Measurements from ENCODE around the gene MLYCD. TPM values are rescaled to one million over a fixed set of nuclear protein-coding genes. Genes with fewer than 3 reads are reported as not detected.

Gene MLYCD
- total and polyA plus RNA-seq, 8 donors, result 3.4 to 6.6 (median 4.1) TPM

DNA sequence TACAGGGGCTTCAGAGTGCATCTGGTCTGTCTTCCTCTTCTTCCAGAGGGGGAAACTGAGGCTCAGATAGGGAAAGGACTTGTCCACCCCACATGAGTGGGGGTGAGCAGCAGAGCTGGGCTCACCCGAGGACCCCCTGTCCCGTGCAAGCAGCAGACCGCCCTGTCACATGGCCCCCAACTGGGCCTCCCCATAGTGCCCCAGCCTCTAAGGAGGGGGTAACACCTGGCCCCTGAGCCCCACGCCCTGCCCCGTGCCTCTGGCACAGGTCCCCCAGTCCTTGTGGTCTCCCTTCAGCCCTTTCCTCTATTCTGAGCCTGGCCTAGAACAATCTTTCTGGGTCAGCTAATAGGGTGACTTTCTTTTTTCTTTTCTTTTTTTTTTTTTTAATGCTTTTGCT is 62.7 kb downstream of the MLYCD start:
- intact Hi-C loops (cut with DNase I), result loop anchor here in 1 of 2 donors (10.0 kb wide), 1 partner anchor 223 kb away; the partner anchor contains the start of gene TAF1C
- no peak for ATAC-seq

DNA sequence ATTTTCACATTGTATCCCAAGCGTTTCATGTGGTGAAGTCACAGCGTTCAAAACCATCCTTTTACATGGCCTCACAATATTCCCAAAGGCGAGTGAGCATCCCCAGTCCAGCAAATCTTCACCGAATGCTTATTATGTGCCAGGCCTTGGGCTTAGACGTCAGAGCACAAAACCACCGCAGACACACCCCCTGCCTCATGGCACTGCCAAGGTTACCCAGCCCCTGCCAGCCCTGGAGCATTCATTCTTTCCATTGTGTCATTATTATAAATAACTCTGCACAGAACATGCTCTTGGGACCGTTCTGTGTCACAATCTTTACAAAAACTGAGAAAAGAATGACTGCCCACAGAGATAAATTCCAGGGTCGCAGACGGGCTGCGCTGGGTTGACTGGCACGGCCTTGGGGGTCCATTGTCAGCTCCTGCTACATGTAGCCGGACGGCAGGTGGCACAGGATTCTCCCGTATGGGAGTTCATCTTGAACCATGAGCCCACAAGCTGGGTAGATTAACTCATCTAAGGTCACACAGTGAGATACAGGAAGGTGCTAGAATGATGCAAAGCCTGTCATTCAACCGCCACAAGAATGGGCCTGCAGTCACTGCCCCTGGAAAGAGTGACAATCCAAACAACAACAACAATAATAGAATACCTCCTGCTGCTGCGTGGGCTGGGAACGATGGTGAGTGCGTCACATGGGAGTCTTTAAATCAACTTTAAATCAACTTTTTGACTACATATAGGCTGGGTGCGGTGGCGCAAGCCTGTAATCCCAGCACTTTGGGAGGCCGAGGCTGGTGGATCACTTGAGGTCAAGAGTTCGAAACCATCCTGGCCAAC is 64.6 kb downstream of the MLYCD start:
- intact Hi-C loops (cut with DNase I), result loop anchor here in 1 of 2 donors (10.0 kb wide), 1 partner anchor 221 kb away; the partner anchor contains the start of gene TAF1C
- Histone ChIP-seq H3K36me3 (peaks cover 0 to 73% of the 10 kb centered on the region in 2 donors), H3K27me3 (peaks cover 0 to 7% of the 10 kb centered on the region in 2 donors), H3K9me3 (no peaks in the 10 kb centered on the region), H3K27ac (no peak overlapping the region), H3K4me1 (peaks cover 0 to 6% of the 10 kb centered on the region in 2 donors), H3K4me3 (no peak overlapping the region)
- ATAC-seq (no peak), DNase-seq (peak in 1 of 4 donors; percentile 50)
- TF ChIP-seq, protein P1, sequence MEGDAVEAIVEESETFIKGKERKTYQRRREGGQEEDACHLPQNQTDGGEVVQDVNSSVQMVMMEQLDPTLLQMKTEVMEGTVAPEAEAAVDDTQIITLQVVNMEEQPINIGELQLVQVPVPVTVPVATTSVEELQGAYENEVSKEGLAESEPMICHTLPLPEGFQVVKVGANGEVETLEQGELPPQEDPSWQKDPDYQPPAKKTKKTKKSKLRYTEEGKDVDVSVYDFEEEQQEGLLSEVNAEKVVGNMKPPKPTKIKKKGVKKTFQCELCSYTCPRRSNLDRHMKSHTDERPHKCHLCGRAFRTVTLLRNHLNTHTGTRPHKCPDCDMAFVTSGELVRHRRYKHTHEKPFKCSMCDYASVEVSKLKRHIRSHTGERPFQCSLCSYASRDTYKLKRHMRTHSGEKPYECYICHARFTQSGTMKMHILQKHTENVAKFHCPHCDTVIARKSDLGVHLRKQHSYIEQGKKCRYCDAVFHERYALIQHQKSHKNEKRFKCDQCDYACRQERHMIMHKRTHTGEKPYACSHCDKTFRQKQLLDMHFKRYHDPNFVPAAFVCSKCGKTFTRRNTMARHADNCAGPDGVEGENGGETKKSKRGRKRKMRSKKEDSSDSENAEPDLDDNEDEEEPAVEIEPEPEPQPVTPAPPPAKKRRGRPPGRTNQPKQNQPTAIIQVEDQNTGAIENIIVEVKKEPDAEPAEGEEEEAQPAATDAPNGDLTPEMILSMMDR (IDR thresholded peaks at IDR 0.05), result no peak

More for the DNA sequence above, 62.7 kb downstream of the MLYCD start:
- H3K36me3 ChIP-seq, result peaks cover 0 to 84% of the 10 kb centered on the region in 2 donors
- DNase-seq, result peak in 1 of 4 donors; percentile 71
- H3K27me3 ChIP-seq, result no peaks in the 10 kb centered on the region
- TF ChIP-seq, protein P1 (IDR thresholded peaks at IDR 0.05), result no peak
- no peak overlapping the region for H3K4me3 ChIP-seq
- no peak overlapping the region for H3K27ac ChIP-seq
- H3K9me3 ChIP-seq, result no peaks in the 10 kb centered on the region
- H3K4me1 ChIP-seq, result peaks cover 0 to 4% of the 10 kb centered on the region in 2 donors

DNA sequence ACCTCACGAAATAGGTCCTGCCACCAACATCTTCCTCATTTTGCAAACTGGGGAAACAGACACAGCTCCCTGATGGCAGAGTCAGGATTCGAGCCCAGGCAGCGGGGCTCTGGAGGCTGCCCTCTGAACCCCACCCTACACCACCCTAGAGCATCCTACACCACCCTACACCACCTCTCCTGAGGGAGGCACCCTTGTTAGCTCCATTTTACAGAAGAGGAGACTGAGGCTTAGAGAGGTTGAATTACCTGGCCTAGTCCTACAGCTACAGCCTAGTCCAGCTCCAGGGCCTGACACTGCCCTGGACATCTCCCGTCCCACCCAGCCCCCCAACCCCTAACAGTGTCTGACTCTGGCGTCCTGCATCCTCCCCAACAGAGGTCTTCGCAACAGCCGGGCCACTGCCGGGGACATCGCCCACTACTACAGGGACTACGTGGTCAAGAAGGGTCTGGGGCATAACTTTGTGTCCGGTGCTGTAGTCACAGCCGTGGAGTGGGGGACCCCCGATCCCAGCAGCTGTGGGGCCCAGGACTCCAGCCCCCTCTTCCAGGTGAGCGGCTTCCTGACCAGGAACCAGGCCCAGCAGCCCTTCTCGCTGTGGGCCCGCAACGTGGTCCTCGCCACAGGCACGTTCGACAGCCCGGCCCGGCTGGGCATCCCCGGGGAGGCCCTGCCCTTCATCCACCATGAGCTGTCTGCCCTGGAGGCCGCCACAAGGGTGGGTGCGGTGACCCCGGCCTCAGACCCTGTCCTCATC is 65.9 kb downstream of the MLYCD start:
- intact Hi-C loops (cut with DNase I), result loop anchor here in 1 of 2 donors (5.0 to 10.0 kb wide), 2 partner anchors 97 to 220 kb away; partner anchors contain the start of gene TAF1C
- Histone ChIP-seq H3K4me3 (no peak overlapping the region), H3K27me3 (peaks cover 0 to 20% of the 10 kb centered on the region in 2 donors), H3K9me3 (no peaks in the 10 kb centered on the region), H3K36me3 (peaks cover 0 to 59% of the 10 kb centered on the region in 2 donors), H3K4me1 (peaks cover 0 to 6% of the 10 kb centered on the region in 2 donors), H3K27ac (no peak overlapping the region)
- TF ChIP-seq, protein P1 (IDR thresholded peaks at IDR 0.05), result no peak
- DNase-seq (peak in 1 of 4 donors; percentile 14), ATAC-seq (no peak)

DNA sequence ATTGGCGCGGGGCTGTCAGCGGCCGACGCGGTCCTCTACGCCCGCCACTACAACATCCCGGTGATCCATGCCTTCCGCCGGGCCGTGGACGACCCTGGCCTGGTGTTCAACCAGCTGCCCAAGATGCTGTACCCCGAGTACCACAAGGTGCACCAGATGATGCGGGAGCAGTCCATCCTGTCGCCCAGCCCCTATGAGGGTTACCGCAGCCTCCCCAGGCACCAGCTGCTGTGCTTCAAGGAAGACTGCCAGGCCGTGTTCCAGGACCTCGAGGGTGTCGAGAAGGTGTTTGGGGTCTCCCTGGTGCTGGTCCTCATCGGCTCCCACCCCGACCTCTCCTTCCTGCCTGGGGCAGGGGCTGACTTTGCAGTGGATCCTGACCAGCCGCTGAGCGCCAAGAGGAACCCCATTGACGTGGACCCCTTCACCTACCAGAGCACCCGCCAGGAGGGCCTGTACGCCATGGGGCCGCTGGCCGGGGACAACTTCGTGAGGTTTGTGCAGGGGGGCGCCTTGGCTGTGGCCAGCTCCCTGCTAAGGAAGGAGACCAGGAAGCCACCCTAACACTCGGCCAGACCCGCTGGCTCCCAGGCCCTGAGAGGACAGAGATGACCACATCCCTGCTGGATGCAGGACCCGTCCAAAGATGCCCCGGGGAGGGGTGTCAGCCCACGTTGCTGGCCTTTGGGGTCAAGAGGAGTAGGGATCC is 66.7 kb downstream of the MLYCD start:
- no peak overlapping the region for H3K27ac ChIP-seq
- peaks cover 0 to 6% of the 10 kb centered on the region in 2 donors for H3K4me1 ChIP-seq
- peaks cover 0 to 28% of the 10 kb centered on the region in 2 donors for H3K27me3 ChIP-seq
- no peak for ATAC-seq
- H3K36me3 ChIP-seq, result peaks cover 0 to 52% of the 10 kb centered on the region in 2 donors
- no peak overlapping the region for H3K4me3 ChIP-seq
- TF ChIP-seq, protein P1 (IDR thresholded peaks at IDR 0.05), result no peak
- no peaks in the 10 kb centered on the region for H3K9me3 ChIP-seq
- peak in 1 of 4 donors; percentile 79 for DNase-seq
- intact Hi-C loops (cut with DNase I), result loop anchor here in 1 of 2 donors (5.0 to 10.0 kb wide), 2 partner anchors 97 to 219 kb away; partner anchors contain the start of gene TAF1C

All from left lung (tissue), 10 donors.